HEK293 (cell line): ENCODE measurements around the gene VTN.
A peak's percentile ranks its signal among the peaks of the same experiment; 100 is the strongest.

Source experiments
- CTCF ChIA-PET: fragments of 350-600 bp; formaldehyde crosslinking; extraction: SDS; loops from one replicate; lab custom pipeline; 2021; ENCODE audit warnings: antibody characterized with exemption; lab: Yijun Ruan, JAX
- POLR2A ChIA-PET: fragments of 300-600 bp; formaldehyde crosslinking; extraction: SDS; loops from one replicate; lab custom pipeline; 2020; ENCODE audit warnings: antibody characterized with exemption, inconsistent platforms; lab: Yijun Ruan, JAX
- H3K27ac ChIP-seq: fragments of 200-500 bp; sonication (Bioruptor generic); 2 replicates; pipeline ENCODE4 v1.5.1; 2014; ENCODE audit warnings: low read depth, low read length, control low read depth, inconsistent platforms; ENCODE audit errors: extremely low read depth
- H3K36me3 ChIP-seq, 2 experiments: fragments of 200-500 bp in 1 of 2; sonication (Bioruptor generic) in 1 of 2; 1 replicate in 1 of 2; 2 replicates in 1 of 2; pipeline ENCODE4 v1.5.1; 2014 to 2017; ENCODE audit warnings: inconsistent platforms in 2 of 2, low read length in 2 of 2; ENCODE audit not compliant: control insufficient read depth in 2 of 2, insufficient read depth in 1 of 2
- H3K4me1 ChIP-seq: fragments of 200-500 bp; sonication (Bioruptor generic); 2 replicates; pipeline ENCODE4 v1.5.1; 2014; ENCODE audit warnings: mild to moderate bottlenecking, low read length, inconsistent platforms; ENCODE audit not compliant: control insufficient read depth, insufficient read depth
- H3K4me3 ChIP-seq: 2 replicates; pipeline ENCODE4 v1.5.1; 2011; ENCODE audit warnings: low read depth, mild to moderate bottlenecking, control low read depth, low read length, moderate library complexity
- H3K9me3 ChIP-seq: fragments of 200-500 bp; sonication (Bioruptor generic); 2 replicates; pipeline ENCODE4 v1.5.1; 2014; ENCODE audit warnings: low read depth, low read length, inconsistent platforms; ENCODE audit not compliant: control insufficient read depth, insufficient read depth
- ELK4 ChIP-seq: IDR thresholded peaks from 2 replicates; pipeline ENCODE4 v1.6.1; 2011; ENCODE audit warnings: mild to moderate bottlenecking, low read depth, low read length, borderline replicate concordance
- GFI1B ChIP-seq: fragments of 450-650 bp; formaldehyde crosslinking; IDR thresholded peaks from 2 replicates; pipeline ENCODE4 v1.5.1; 2016; ENCODE audit warnings: missing biosample characterization, missing genetic modification characterization
- INSM2 ChIP-seq: fragments of 450-650 bp; formaldehyde crosslinking; IDR thresholded peaks from 2 replicates; pipeline ENCODE4 v1.5.1; 2016; ENCODE audit warnings: missing biosample characterization, missing genetic modification characterization
- ZBTB26 ChIP-seq: fragments of 450-650 bp; formaldehyde crosslinking; optimal IDR thresholded peaks from 2 replicates; pipeline ENCODE3; 2016; ENCODE audit warnings: missing biosample characterization, mild to moderate bottlenecking, missing genetic modification characterization
- ZBTB49 ChIP-seq: fragments of 450-650 bp; formaldehyde crosslinking; IDR thresholded peaks from 2 replicates; pipeline ENCODE4 v1.5.1; 2016; ENCODE audit warnings: missing biosample characterization, missing genetic modification characterization, low read depth
- ZBTB8A ChIP-seq: fragments of 450-650 bp; formaldehyde crosslinking; IDR thresholded peaks from 2 replicates; pipeline ENCODE4 v1.5.1; 2016; ENCODE audit warnings: missing biosample characterization, missing genetic modification characterization
- ZFP69B ChIP-seq: fragments of 450-650 bp; formaldehyde crosslinking; IDR thresholded peaks from 2 replicates; pipeline ENCODE4 v1.5.1; 2016; ENCODE audit warnings: missing biosample characterization, missing genetic modification characterization
- ZNF133 ChIP-seq: fragments of 450-650 bp; formaldehyde crosslinking; IDR thresholded peaks from 2 replicates; pipeline ENCODE4 v1.5.1; 2016; ENCODE audit warnings: missing biosample characterization, missing genetic modification characterization
- ZNF2 ChIP-seq: fragments of 450-650 bp; formaldehyde crosslinking; IDR thresholded peaks from 2 replicates; pipeline ENCODE4 v1.5.1; 2016; ENCODE audit warnings: missing biosample characterization, missing genetic modification characterization
- ZNF239 ChIP-seq: fragments of 450-650 bp; formaldehyde crosslinking; IDR thresholded peaks from 2 replicates; pipeline ENCODE4 v1.5.1; 2016; ENCODE audit warnings: missing biosample characterization, missing genetic modification characterization
- ZNF274 ChIP-seq, 2 experiments: fragments of 200-500 bp in 1 of 2; fragments of 450-650 bp in 1 of 2; sonication (Bioruptor generic) in 1 of 2; formaldehyde crosslinking in 1 of 2; IDR thresholded peaks; 2 replicates each; pipeline versions ENCODE4 v1.5.1 to v1.6.1; 2014 to 2016; ENCODE audit warnings: borderline replicate concordance in 1 of 2, inconsistent platforms in 1 of 2, low read length in 1 of 2, missing biosample characterization in 1 of 2, missing genetic modification characterization in 1 of 2
- ZNF426 ChIP-seq: fragments of 450-650 bp; formaldehyde crosslinking; IDR thresholded peaks from 2 replicates; pipeline ENCODE4 v1.5.1; 2017; ENCODE audit warnings: missing biosample characterization, missing genetic modification characterization, mild to moderate bottlenecking, inconsistent platforms, moderate library complexity
- ZNF549 ChIP-seq: fragments of 450-650 bp; IDR thresholded peaks from 2 replicates; pipeline ENCODE4 v1.5.1; 2018; ENCODE audit warnings: missing biosample characterization, missing genetic modification characterization, mild to moderate bottlenecking, inconsistent platforms, moderate library complexity
- ZNF596 ChIP-seq: fragments of 450-650 bp; IDR thresholded peaks from 2 replicates; pipeline ENCODE4 v1.5.0; 2018; ENCODE audit warnings: missing biosample characterization, mild to moderate bottlenecking, missing genetic modification characterization, moderate library complexity
- ZNF747 ChIP-seq: fragments of 450-650 bp; formaldehyde crosslinking; IDR thresholded peaks from 2 replicates; pipeline ENCODE4 v1.5.1; 2016; ENCODE audit warnings: missing biosample characterization, missing genetic modification characterization
- TF ChIP-seq, protein P1 (sequence below): fragments of 450-650 bp; formaldehyde crosslinking; IDR thresholded peaks from 2 replicates; pipeline ENCODE4 v1.5.1; 2016; ENCODE audit warnings: missing biosample characterization, missing genetic modification characterization
- TF ChIP-seq, protein P2 (sequence below): fragments of 450-650 bp; formaldehyde crosslinking; IDR thresholded peaks from 2 replicates; pipeline ENCODE4 v1.5.1; 2016; ENCODE audit warnings: missing biosample characterization, missing genetic modification characterization, borderline replicate concordance

The VTN gene

DNA sequence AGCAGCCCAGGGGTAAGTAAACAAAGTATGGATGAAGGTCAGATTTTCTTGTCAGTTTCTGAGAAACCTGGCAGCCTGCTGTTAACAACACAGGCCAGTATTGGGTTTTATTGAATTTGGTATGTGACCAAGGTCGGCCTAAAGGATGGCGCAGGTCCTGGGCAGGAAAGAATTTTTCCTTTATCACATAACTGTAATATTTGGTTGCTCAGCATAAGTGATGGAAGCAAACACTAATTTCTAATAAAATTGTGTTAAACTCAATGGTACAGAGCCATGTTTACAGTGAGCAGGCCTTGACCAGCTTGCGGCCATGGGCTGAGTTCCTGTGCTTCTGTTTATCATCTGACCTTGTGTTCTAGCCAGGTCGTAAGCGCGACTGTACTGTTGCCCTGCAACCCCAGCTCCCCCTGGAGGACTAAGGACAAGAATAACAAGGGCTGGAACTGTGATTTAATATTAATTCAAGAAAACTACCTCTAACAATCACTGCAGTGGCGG is 23.3 kb downstream of the VTN start:
- no peaks in the 10 kb centered on the region for H3K4me1 ChIP-seq
- no peaks in the 10 kb centered on the region for H3K9me3 ChIP-seq
- no peak overlapping the region for H3K4me3 ChIP-seq
- POLR2A ChIA-PET = interaction anchor here (0.6 to 5.9 kb wide), 4 partner anchors 9 to 14 kb away, joined by 3 to 53 read pairs (median 17); partner anchors contain the start of genes IFT20, POLDIP2 and TNFAIP1
- H3K27ac ChIP-seq = 0 out of 2 replicates have a peak overlapping the region, but pooled peaks have one; percentile 22
- no peak for TF ChIP-seq ZNF549 (tag by site-specific recombination)
- no peak for TF ChIP-seq ZFP69B (tag by site-specific recombination)
- TF ChIP-seq GFI1B (tag by site-specific recombination) = no peak
- peak; percentile 87 for TF ChIP-seq ZNF2 (tag by site-specific recombination)
- TF ChIP-seq, protein P1, sequence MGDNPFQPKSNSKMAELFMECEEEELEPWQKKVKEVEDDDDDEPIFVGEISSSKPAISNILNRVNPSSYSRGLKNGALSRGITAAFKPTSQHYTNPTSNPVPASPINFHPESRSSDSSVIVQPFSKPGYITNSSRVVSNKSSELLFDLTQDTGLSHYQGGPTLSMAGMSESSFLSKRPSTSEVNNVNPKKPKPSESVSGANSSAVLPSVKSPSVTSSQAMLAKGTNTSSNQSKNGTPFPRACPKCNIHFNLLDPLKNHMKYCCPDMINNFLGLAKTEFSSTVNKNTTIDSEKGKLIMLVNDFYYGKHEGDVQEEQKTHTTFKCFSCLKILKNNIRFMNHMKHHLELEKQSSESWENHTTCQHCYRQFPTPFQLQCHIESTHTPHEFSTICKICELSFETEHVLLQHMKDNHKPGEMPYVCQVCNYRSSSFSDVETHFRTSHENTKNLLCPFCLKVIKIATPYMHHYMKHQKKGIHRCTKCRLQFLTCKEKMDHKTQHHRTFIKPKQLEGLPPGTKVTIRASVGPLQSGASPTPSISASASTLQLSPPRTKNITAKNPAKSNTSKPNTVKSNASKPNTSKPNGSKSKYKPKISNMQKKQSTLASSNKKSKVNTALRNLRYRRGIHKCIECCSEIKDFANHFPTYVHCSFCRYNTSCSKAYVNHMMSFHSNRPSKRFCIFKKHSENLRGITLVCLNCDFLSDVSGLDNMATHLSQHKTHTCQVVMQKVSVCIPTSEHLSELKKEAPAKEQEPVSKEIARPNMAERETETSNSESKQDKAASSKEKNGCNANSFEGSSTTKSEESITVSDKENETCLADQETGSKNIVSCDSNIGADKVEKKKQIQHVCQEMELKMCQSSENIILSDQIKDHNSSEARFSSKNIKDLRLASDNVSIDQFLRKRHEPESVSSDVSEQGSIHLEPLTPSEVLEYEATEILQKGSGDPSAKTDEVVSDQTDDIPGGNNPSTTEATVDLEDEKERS (tag by site-specific recombination) = no peak
- no peak for TF ChIP-seq ZNF426
- TF ChIP-seq, all 188 proteins: peak for 1
- H3K36me3 ChIP-seq = peaks cover 47 to 100% of the 10 kb centered on the region in 2 experiments
- CTCF ChIA-PET = interaction anchor here (1.0 to 1.8 kb wide), 3 partner anchors 10 to 116 kb away, joined by 5 to 7 read pairs (median 5); partner anchors contain the start of genes IFT20, POLDIP2 and TNFAIP1

DNA sequence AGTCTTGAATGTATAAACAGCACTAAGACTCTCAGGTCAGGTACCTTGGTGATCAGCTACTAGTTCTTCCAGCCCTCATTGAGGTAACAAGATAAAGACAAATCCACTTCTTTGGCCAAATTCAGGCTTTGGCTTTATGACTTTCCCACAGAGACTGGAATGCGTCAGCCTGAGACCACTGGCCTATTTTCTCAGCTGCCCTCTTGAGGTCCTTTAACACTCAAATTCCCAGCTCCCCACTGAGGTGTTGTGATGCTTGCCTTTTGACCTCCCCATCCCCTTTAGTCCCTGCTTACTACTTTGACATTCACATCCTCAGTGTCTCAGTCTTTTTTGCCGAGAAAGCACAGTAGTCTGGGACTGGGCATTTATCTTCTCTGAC is 23.9 kb downstream of the VTN start:
- Histone ChIP-seq H3K4me1 (no peaks in the 10 kb centered on the region), H3K27ac (0 out of 2 replicates have a peak overlapping the region, but pooled peaks have one; percentile 22), H3K4me3 (no peak overlapping the region), H3K9me3 (no peaks in the 10 kb centered on the region), H3K36me3 (peaks cover 47 to 100% of the 10 kb centered on the region in 2 experiments)
- ChIA-PET CTCF (interaction anchor here (0.6 to 1.8 kb wide), 6 partner anchors 10 to 116 kb away, joined by 3 to 7 read pairs (median 5); partner anchors contain the start of genes IFT20, POLDIP2, TNFAIP1 and VTN), POLR2A (interaction anchor here (0.6 to 5.9 kb wide), 4 partner anchors 8 to 15 kb away, joined by 3 to 53 read pairs (median 17); partner anchors contain the start of genes IFT20, POLDIP2 and TNFAIP1)
- no peak for TF ChIP-seq ZBTB8A (tag by site-specific recombination)
- TF ChIP-seq ZNF274 (IDR thresholded peaks at IDR 0.05; ENCODE audit: low read length) = no peak
- TF ChIP-seq ZNF274 (tag by site-specific recombination; IDR thresholded peaks at IDR 0.05; ENCODE audit: borderline replicate concordance) = no peak
- TF ChIP-seq ZNF747 (tag by site-specific recombination) = no peak
- TF ChIP-seq, protein P2, sequence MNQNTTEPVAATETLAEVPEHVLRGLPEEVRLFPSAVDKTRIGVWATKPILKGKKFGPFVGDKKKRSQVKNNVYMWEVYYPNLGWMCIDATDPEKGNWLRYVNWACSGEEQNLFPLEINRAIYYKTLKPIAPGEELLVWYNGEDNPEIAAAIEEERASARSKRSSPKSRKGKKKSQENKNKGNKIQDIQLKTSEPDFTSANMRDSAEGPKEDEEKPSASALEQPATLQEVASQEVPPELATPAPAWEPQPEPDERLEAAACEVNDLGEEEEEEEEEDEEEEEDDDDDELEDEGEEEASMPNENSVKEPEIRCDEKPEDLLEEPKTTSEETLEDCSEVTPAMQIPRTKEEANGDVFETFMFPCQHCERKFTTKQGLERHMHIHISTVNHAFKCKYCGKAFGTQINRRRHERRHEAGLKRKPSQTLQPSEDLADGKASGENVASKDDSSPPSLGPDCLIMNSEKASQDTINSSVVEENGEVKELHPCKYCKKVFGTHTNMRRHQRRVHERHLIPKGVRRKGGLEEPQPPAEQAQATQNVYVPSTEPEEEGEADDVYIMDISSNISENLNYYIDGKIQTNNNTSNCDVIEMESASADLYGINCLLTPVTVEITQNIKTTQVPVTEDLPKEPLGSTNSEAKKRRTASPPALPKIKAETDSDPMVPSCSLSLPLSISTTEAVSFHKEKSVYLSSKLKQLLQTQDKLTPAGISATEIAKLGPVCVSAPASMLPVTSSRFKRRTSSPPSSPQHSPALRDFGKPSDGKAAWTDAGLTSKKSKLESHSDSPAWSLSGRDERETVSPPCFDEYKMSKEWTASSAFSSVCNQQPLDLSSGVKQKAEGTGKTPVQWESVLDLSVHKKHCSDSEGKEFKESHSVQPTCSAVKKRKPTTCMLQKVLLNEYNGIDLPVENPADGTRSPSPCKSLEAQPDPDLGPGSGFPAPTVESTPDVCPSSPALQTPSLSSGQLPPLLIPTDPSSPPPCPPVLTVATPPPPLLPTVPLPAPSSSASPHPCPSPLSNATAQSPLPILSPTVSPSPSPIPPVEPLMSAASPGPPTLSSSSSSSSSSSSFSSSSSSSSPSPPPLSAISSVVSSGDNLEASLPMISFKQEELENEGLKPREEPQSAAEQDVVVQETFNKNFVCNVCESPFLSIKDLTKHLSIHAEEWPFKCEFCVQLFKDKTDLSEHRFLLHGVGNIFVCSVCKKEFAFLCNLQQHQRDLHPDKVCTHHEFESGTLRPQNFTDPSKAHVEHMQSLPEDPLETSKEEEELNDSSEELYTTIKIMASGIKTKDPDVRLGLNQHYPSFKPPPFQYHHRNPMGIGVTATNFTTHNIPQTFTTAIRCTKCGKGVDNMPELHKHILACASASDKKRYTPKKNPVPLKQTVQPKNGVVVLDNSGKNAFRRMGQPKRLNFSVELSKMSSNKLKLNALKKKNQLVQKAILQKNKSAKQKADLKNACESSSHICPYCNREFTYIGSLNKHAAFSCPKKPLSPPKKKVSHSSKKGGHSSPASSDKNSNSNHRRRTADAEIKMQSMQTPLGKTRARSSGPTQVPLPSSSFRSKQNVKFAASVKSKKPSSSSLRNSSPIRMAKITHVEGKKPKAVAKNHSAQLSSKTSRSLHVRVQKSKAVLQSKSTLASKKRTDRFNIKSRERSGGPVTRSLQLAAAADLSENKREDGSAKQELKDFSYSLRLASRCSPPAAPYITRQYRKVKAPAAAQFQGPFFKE = no peak
- no peak for TF ChIP-seq ZNF596
- TF ChIP-seq ZBTB49 (tag by site-specific recombination) = no peak
- TF ChIP-seq INSM2 = no peak
- no peak for TF ChIP-seq ZNF239 (tag by site-specific recombination)
- TF ChIP-seq ZNF133 (tag by site-specific recombination) = no peak
- TF ChIP-seq ZBTB26 (tag by site-specific recombination) = no peak
- TF ChIP-seq ELK4 = no peak
